Neuronal stem cell (in vitro differentiated cells): ENCODE results near the gene IGFN1.

Experiments used
- DNase-seq: peaks from one replicate; pipeline ENCODE4 v3.0.0-alpha.2; 2013; ENCODE audit warnings: low spot score
- H2AFZ ChIP-seq: one replicate; pipeline ENCODE4 v1.6.1; 2013; ENCODE audit warnings: mild to moderate bottlenecking, low read length, inconsistent platforms
- H2AK5ac ChIP-seq: 2 replicates; pipeline ENCODE4 v1.6.1; 2013; ENCODE audit warnings: low read depth, mild to moderate bottlenecking, inconsistent platforms, low read length, moderate library complexity, mixed read lengths
- H2BK120ac ChIP-seq: 2 replicates; pipeline ENCODE4 v1.6.1; 2013; ENCODE audit warnings: low read depth, mild to moderate bottlenecking, inconsistent platforms, low read length, moderate library complexity, mixed read lengths
- H2BK12ac ChIP-seq: one replicate; pipeline ENCODE4 v1.6.1; 2013; ENCODE audit warnings: low read length, inconsistent platforms
- H2BK15ac ChIP-seq: 2 replicates; pipeline ENCODE4 v1.6.1; 2013; ENCODE audit warnings: mild to moderate bottlenecking, low read length, inconsistent platforms, mixed read lengths
- H2BK5ac ChIP-seq: one replicate; pipeline ENCODE4 v1.6.1; 2013; ENCODE audit warnings: inconsistent platforms, mild to moderate bottlenecking, low read length, moderate library complexity
- H3K14ac ChIP-seq: one replicate; pipeline ENCODE4 v1.6.1; 2013; ENCODE audit warnings: low read length, inconsistent platforms
- H3K18ac ChIP-seq: 2 replicates; pipeline ENCODE4 v1.6.1; 2013; ENCODE audit warnings: low read length, inconsistent platforms
- H3K23ac ChIP-seq: 2 replicates; pipeline ENCODE4 v1.6.1; 2013; ENCODE audit warnings: low read depth, mild to moderate bottlenecking, mixed read lengths, low read length, inconsistent platforms; ENCODE audit not compliant: poor library complexity
- H3K27ac ChIP-seq: replicated peaks from 3 replicates; pipeline ENCODE4 v1.5.1; 2013; ENCODE audit warnings: low read length, inconsistent platforms
- H3K27me3 ChIP-seq, 3 experiments: 2 replicates each; pipeline ENCODE4 v1.6.1; 2013; ENCODE audit warnings: low read length in 3 of 3, mild to moderate bottlenecking in 2 of 3, inconsistent platforms in 1 of 3, low read depth in 1 of 3, mixed read lengths in 1 of 3, moderate library complexity in 1 of 3; ENCODE audit not compliant: control insufficient read depth in 3 of 3, insufficient read depth in 3 of 3
- H3K36me3 ChIP-seq, 2 donors: replicated peaks in 1 of 2; 2 replicates each; pipeline ENCODE4 v1.6.1; 2013; ENCODE audit warnings: low read length in 2 of 2; ENCODE audit not compliant: control insufficient read depth in 2 of 2, insufficient read depth in 2 of 2
- H3K4ac ChIP-seq: 2 replicates; pipeline ENCODE4 v1.6.1; 2013; ENCODE audit warnings: inconsistent platforms, mild to moderate bottlenecking, low read length, moderate library complexity
- H3K4me1 ChIP-seq, 2 donors: 1 replicate in 1 of 2; 2 replicates in 1 of 2; pipeline ENCODE4 v1.6.1; 2013; ENCODE audit warnings: low read length in 2 of 2, low read depth in 1 of 2; ENCODE audit not compliant: control insufficient read depth in 2 of 2, insufficient read depth in 1 of 2
- H3K4me2 ChIP-seq: one replicate; pipeline ENCODE4 v1.6.1; 2013; ENCODE audit warnings: mild to moderate bottlenecking, low read length, inconsistent platforms; ENCODE audit not compliant: insufficient read depth, poor library complexity, severe bottlenecking
- H3K4me3 ChIP-seq, 2 donors: 2 replicates each; pipeline ENCODE4 v1.5.1; 2013; ENCODE audit warnings: low read length in 2 of 2, mild to moderate bottlenecking in 2 of 2, inconsistent platforms in 1 of 2, moderate library complexity in 1 of 2
- H3K79me1 ChIP-seq: one replicate; pipeline ENCODE4 v1.6.1; 2013; ENCODE audit warnings: low read depth, mild to moderate bottlenecking, inconsistent platforms, low read length, moderate library complexity
- H3K9ac ChIP-seq: one replicate; pipeline ENCODE4 v1.6.1; 2013; ENCODE audit warnings: mild to moderate bottlenecking, low read depth, low read length, inconsistent platforms; ENCODE audit not compliant: poor library complexity
- H3K9me3 ChIP-seq, 2 donors: replicated peaks in 1 of 2; 2 replicates each; pipeline versions ENCODE3 to v1.6.1; 2013; ENCODE audit warnings: low read length in 2 of 2, mild to moderate bottlenecking in 2 of 2, inconsistent platforms in 1 of 2, low read depth in 1 of 2, mixed read lengths in 1 of 2, moderate library complexity in 1 of 2; ENCODE audit not compliant: control insufficient read depth in 2 of 2, insufficient read depth in 1 of 2
- H4K8ac ChIP-seq: one replicate; pipeline ENCODE4 v1.6.1; 2013; ENCODE audit warnings: low read depth, mild to moderate bottlenecking, inconsistent platforms, low read length, moderate library complexity
- H4K91ac ChIP-seq: one replicate; pipeline ENCODE4 v1.6.1; 2013; ENCODE audit warnings: low read length, low read depth, mild to moderate bottlenecking, inconsistent platforms; ENCODE audit not compliant: poor library complexity
- WGBS, 2 donors: extraction: QIAGEN DNeasy Blood & Tissue Kit; methylation state at CpG; one replicate each; pipeline ENCODE4 v1.1.7; 2013; ENCODE audit warnings: missing lambda C conversion rate in 2 of 2, mixed read lengths in 1 of 2; ENCODE audit not compliant: insufficient read length in 2 of 2, insufficient replicate concordance in 1 of 2; ENCODE audit errors: extremely low coverage in 2 of 2; 5-methylcytosine and 5-hydroxymethylcytosine counted together

Gene IGFN1

GRCh38 chr1:201248721-201249559, 58.3 kb downstream of the IGFN1 start:
- H2BK15ac ChIP-seq, result no peak overlapping the region
- WGBS, 2 donors, result no CpG with 5 or more reads among the region's 14 CpGs
- H3K4me3 ChIP-seq, result no peak overlapping the region
- no peak overlapping the region for H2BK120ac ChIP-seq
- no peak overlapping the region for H3K4me2 ChIP-seq
- H3K4ac ChIP-seq, result no peak overlapping the region
- H4K91ac ChIP-seq, result no peak overlapping the region
- H3K79me1 ChIP-seq, result no peaks in the 10 kb centered on the region
- H3K27ac ChIP-seq, result no peak overlapping the region
- no peaks in the 10 kb centered on the region for H3K36me3 ChIP-seq
- peaks cover 0 to 34% (median 0%) of the 10 kb centered on the region in 3 experiments for H3K27me3 ChIP-seq
- DNase-seq, result no peak
- no peaks in the 10 kb centered on the region for H3K9me3 ChIP-seq
- no peak overlapping the region for H3K14ac ChIP-seq
- H2AK5ac ChIP-seq, result no peak overlapping the region
- H3K4me1 ChIP-seq, result no peaks in the 10 kb centered on the region
- H3K23ac ChIP-seq, result no peak overlapping the region
- H2AFZ ChIP-seq, result no peak overlapping the region
- H4K8ac ChIP-seq, result no peak overlapping the region
- H2BK5ac ChIP-seq, result no peak overlapping the region
- no peak overlapping the region for H3K18ac ChIP-seq
- no peak overlapping the region for H2BK12ac ChIP-seq
- H3K9ac ChIP-seq, result no peak overlapping the region

GRCh38 chr1:201250326-201251011, 59.8 kb downstream of the IGFN1 start:
- Histone ChIP-seq H3K4me1 (no peaks in the 10 kb centered on the region), H3K4me3 (no peak overlapping the region), H3K9me3 (no peaks in the 10 kb centered on the region), H3K18ac (peak overlapping the region; percentile 27), H4K8ac (no peak overlapping the region), H4K91ac (no peak overlapping the region), H3K23ac (peak overlapping the region; percentile 6), H3K36me3 (no peaks in the 10 kb centered on the region), H2BK5ac (peak overlapping the region; percentile 78), H3K79me1 (no peaks in the 10 kb centered on the region), H2BK15ac (peak overlapping the region; percentile 67), H3K9ac (no peak overlapping the region), H2AK5ac (no peak overlapping the region), H2BK12ac (peak overlapping the region; percentile 78), H2AFZ (no peak overlapping the region), H3K4me2 (no peak overlapping the region), H3K27me3 (peaks cover 0 to 31% (median 0%) of the 10 kb centered on the region in 3 experiments), H2BK120ac (no peak overlapping the region), H3K14ac (peak overlapping the region; percentile 76), H3K27ac (no peak overlapping the region), H3K4ac (no peak overlapping the region)
- no peak for DNase-seq
- WGBS, 2 donors, result no CpG with 5 or more reads among the region's 10 CpGs

- Histone ChIP-seq H3K79me1 (no peaks in the 10 kb centered on the region), H4K8ac (no peak overlapping the region), H4K91ac (no peak overlapping the region), H2AK5ac (peak overlapping the region; percentile 70), H3K23ac (no peak overlapping the region), H3K36me3 (no peaks in the 10 kb centered on the region), H3K9ac (no peak overlapping the region), H2BK5ac (no peak overlapping the region), H3K4me3 (no peak overlapping the region), H2AFZ (no peak overlapping the region), H3K4me1 (no peaks in the 10 kb centered on the region), H3K27me3 (peaks cover 0 to 28% (median 0%) of the 10 kb centered on the region in 3 experiments), H3K4ac (no peak overlapping the region), H3K14ac (no peak overlapping the region), H2BK12ac (no peak overlapping the region), H3K4me2 (no peak overlapping the region), H2BK15ac (no peak overlapping the region), H3K9me3 (no peaks in the 10 kb centered on the region), H3K18ac (no peak overlapping the region), H2BK120ac (no peak overlapping the region), H3K27ac (no peak overlapping the region)
- no CpG with 5 or more reads among the region's 2 CpGs for WGBS, 2 donors
- no peak for DNase-seq
Observed at GRCh38 chr1:201251411-201251810, 60.8 kb downstream of the IGFN1 start.

- Histone ChIP-seq H2BK12ac (peak overlapping the region; percentile 97), H3K23ac (peak overlapping the region; percentile 20), H3K9ac (no peak overlapping the region), H2BK5ac (no peak overlapping the region), H3K27ac (no peak overlapping the region), H2AFZ (no peak overlapping the region), H3K4ac (no peak overlapping the region), H3K18ac (peak overlapping the region; percentile 85), H2AK5ac (peak overlapping the region; percentile 70), H3K4me3 (no peak overlapping the region), H3K27me3 (peaks cover 0 to 28% (median 0%) of the 10 kb centered on the region in 3 experiments), H3K4me2 (no peak overlapping the region), H2BK120ac (no peak overlapping the region), H3K14ac (peak overlapping the region; percentile 21), H4K91ac (no peak overlapping the region), H3K4me1 (no peaks in the 10 kb centered on the region), H3K9me3 (no peaks in the 10 kb centered on the region), H3K36me3 (no peaks in the 10 kb centered on the region), H4K8ac (no peak overlapping the region), H3K79me1 (no peaks in the 10 kb centered on the region), H2BK15ac (no peak overlapping the region)
- DNase-seq, result no peak
- no CpG with 5 or more reads among the region's 11 CpGs for WGBS, 2 donors
Observed at GRCh38 chr1:201251851-201252430, 61.3 kb downstream of the IGFN1 start.
